Gastroesophageal sphincter (tissue), 4 donors: Measurements from ENCODE around the gene MSANTD1. TPM values are rescaled to one million over a fixed set of nuclear protein-coding genes. Genes with fewer than 3 reads are reported as not detected.

Experiments
- ATAC-seq: fragments of 150-250 bp; one replicate; pipeline ENCODE4 v1.9.1; 2016; ENCODE audit warnings: mild to moderate bottlenecking, moderate library complexity
- H3K27ac ChIP-seq, 4 donors: fragments of 200-600 bp; sonication (generic) in 3 of 4; 1 replicate in 3 of 4; 2 replicates in 1 of 4; pipeline ENCODE4 v1.5.1; 2016 to 2019
- H3K27me3 ChIP-seq: fragments of 200-600 bp; sonication (generic); one replicate; pipeline ENCODE4 v1.5.1; 2019
- H3K36me3 ChIP-seq, 2 donors: fragments of 200-600 bp; sonication (generic); one replicate each; pipeline ENCODE4 v1.5.1; 2019; ENCODE audit warnings: control low read depth in 1 of 2
- H3K4me1 ChIP-seq, 3 donors: fragments of 200-600 bp; sonication (generic); 1 replicate in 2 of 3; 2 replicates in 1 of 3; pipeline ENCODE4 v1.5.1; 2016 to 2019; ENCODE audit warnings: control low read depth in 2 of 3
- H3K4me3 ChIP-seq, 2 donors: fragments of 200-600 bp; sonication (generic); one replicate each; pipeline ENCODE4 v1.5.1; 2019; ENCODE audit warnings: mild to moderate bottlenecking in 1 of 2, moderate library complexity in 1 of 2
- H3K9me3 ChIP-seq, 3 donors: fragments of 200-600 bp; sonication (generic); one replicate each; pipeline ENCODE4 v1.5.1; 2017 to 2019; ENCODE audit warnings: control low read depth in 2 of 3
- EP300 ChIP-seq: sonication (generic); formaldehyde crosslinking; IDR thresholded peaks from one replicate; pipeline ENCODE4 v1.6.1; 2017; ENCODE audit warnings: antibody characterized with exemption, mild to moderate bottlenecking
- POLR2A ChIP-seq, 2 donors: fragments of 450-650 bp; IDR thresholded peaks; one replicate each; pipeline ENCODE4 v1.6.1; 2017; ENCODE audit warnings: antibody characterized with exemption in 2 of 2, mild to moderate bottlenecking in 2 of 2, moderate library complexity in 1 of 2
- POLR2AphosphoS5 ChIP-seq: sonication (generic); formaldehyde crosslinking; IDR thresholded peaks from one replicate; pipeline ENCODE4 v1.6.1; 2017; ENCODE audit warnings: antibody characterized with exemption
- WGBS, 2 donors: methylation state at CpG; one replicate each; pipeline ENCODE4 v1.1.5; 2018; ENCODE audit warnings: low coverage in 1 of 2; 5-methylcytosine and 5-hydroxymethylcytosine counted together
- total RNA-seq, 4 donors: library from RNA; depleted of rRNA; stranded (reverse); fragments of >200 nt; gene quantifications; one replicate each; pipeline ENCODE4 v1.1.0, GENCODE V29; 2016
- TF ChIP-seq, protein P1 (sequence below), 4 experiments: fragments of 200-600 bp in 2 of 4; fragments of 450-650 bp in 2 of 4; sonication (generic) in 1 of 4; IDR thresholded peaks; one replicate each; pipeline ENCODE4 v1.5.1; 2017 to 2019; ENCODE audit warnings: antibody characterized with exemption in 4 of 4, mild to moderate bottlenecking in 2 of 4, moderate library complexity in 2 of 4

The MSANTD1 gene
- total RNA-seq, 4 donors from 2014 or later = 0.78 to 6.9 (median 1.5) TPM; not detected in 1

DNA sequence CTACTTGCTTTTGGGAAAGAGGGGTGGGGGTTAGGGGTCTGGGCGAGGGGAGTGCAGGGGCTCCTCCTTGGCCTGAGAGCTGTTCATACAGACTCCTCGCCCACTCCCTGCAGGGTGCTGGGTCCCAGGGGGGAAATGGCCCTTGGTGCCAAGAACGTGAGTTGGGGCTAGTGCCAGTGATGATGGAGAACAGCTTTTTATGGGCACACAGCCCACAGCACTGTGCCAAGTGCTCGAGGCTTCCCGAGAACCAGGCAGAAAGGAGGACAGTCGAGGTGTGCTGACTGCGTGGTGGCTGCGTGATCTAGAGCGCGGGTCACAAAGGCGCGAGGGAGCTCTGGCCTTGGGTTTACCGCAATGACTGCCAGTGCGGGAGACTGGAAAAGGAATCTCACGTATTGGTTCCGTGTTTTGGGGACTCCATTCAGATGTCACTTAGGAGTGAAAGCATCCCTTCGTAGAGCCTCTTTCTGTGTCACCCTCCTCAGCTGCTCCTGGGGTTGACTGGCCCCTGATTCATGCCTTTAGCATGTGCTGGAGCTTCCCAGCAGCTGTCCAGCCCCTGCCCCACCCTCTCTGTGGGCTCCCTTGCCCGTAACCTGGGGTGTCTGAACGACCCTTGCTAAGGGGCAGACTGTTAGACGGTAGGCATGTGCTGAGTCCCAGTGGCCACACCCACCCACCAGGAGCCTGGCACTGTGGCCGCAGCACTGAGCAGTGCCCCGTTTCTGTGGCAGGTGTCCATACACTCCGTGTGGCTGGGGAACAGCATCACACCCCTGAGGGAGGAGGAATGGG lies 20.9 kb upstream of the MSANTD1 start:
- Histone ChIP-seq H3K27me3 (no peaks in the 10 kb centered on the region), H3K36me3 (peaks cover 0 to 94% of the 10 kb centered on the region in 2 donors), H3K4me1 (peaks cover 0 to 21% (median 0%) of the 10 kb centered on the region in 3 donors), H3K27ac (no peak overlapping the region), H3K9me3 (no peaks in the 10 kb centered on the region), H3K4me3 (no peak overlapping the region)
- 71 to 80% methylated on average over 5 to 10 of the region's 23 CpGs for WGBS, 2 donors
- no peak for ATAC-seq
- TF ChIP-seq POLR2A (IDR thresholded peaks at IDR 0.05) = no peak
- no peak for TF ChIP-seq EP300
- TF ChIP-seq, protein P1, sequence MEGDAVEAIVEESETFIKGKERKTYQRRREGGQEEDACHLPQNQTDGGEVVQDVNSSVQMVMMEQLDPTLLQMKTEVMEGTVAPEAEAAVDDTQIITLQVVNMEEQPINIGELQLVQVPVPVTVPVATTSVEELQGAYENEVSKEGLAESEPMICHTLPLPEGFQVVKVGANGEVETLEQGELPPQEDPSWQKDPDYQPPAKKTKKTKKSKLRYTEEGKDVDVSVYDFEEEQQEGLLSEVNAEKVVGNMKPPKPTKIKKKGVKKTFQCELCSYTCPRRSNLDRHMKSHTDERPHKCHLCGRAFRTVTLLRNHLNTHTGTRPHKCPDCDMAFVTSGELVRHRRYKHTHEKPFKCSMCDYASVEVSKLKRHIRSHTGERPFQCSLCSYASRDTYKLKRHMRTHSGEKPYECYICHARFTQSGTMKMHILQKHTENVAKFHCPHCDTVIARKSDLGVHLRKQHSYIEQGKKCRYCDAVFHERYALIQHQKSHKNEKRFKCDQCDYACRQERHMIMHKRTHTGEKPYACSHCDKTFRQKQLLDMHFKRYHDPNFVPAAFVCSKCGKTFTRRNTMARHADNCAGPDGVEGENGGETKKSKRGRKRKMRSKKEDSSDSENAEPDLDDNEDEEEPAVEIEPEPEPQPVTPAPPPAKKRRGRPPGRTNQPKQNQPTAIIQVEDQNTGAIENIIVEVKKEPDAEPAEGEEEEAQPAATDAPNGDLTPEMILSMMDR (IDR thresholded peaks at IDR 0.05) = no peak
- no peak for TF ChIP-seq POLR2AphosphoS5

DNA sequence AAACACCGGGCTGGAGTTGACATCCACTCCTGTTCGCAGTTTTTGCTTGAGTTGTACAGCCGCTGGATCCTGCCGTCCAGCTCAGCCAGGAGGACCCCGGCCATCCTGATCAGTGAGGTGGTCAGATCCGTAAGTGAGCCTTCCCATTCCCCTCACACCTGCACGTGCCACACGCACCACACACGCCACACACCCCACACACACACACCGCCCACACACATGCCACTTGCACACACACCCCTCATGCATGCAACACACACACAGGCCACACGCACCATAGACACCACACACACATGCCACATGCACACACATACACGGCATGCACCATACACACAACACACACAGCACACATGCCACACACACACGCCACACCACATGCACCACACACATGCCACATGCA lies 20.1 kb upstream of the MSANTD1 start:
- peaks cover 0 to 94% of the 10 kb centered on the region in 2 donors for H3K36me3 ChIP-seq
- ATAC-seq = no peak
- no peak overlapping the region for H3K4me3 ChIP-seq
- H3K27me3 ChIP-seq = no peaks in the 10 kb centered on the region
- TF ChIP-seq POLR2A (IDR thresholded peaks at IDR 0.05) = no peak
- TF ChIP-seq, protein P1 (IDR thresholded peaks at IDR 0.05) = no peak
- H3K9me3 ChIP-seq = no peaks in the 10 kb centered on the region
- H3K4me1 ChIP-seq = peaks cover 0 to 21% (median 0%) of the 10 kb centered on the region in 3 donors
- WGBS, 2 donors = 78 to 81% methylated on average over 2 to 9 of the region's 13 CpGs
- no peak overlapping the region for H3K27ac ChIP-seq

DNA sequence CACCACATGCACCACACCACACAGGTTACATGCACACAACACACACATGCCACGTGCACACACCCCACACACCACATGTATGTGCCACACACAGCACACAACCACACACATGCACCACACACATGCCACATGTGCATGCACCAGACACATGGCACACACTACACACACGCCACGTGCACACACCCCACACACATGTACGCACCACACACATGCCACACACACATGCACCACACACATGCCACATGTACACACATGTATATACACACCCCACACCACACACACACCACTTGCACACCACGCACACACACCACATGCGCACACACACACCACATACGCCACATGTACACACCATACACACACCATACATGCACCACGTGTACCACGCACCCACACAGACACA lies 19.6 kb upstream of the MSANTD1 start:
- no peaks in the 10 kb centered on the region for H3K27me3 ChIP-seq
- peaks cover 0 to 21% (median 0%) of the 10 kb centered on the region in 3 donors for H3K4me1 ChIP-seq
- TF ChIP-seq POLR2A (IDR thresholded peaks at IDR 0.05) (no peak), EP300 (no peak), POLR2AphosphoS5 (no peak)
- TF ChIP-seq, protein P1 (IDR thresholded peaks at IDR 0.05) = no peak
- 92 to 93% methylated on average over 8 to 9 of the region's 9 CpGs for WGBS, 2 donors
- H3K27ac ChIP-seq = no peak overlapping the region
- no peak for ATAC-seq
- no peaks in the 10 kb centered on the region for H3K9me3 ChIP-seq
- peaks cover 0 to 94% of the 10 kb centered on the region in 2 donors for H3K36me3 ChIP-seq
- no peak overlapping the region for H3K4me3 ChIP-seq

DNA sequence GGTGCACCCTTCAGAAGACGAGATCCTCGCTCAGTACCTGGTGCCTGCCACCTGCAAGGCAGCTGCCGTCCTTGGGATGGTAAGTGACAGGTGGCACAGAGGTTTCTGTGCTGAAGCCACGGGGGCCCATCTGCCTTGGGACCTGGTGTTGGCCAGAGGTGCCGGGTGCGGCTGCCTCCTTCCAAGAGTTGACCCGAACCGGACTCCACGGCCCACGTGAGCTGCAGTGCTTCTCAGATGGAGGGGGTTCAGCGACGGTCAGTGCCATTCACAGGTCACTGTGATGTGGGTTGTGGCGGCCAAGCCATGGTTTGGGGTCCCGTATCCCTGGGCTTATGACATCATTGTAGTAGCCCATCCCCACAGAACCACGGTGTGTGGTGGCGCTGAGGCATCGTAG lies 19.0 kb upstream of the MSANTD1 start:
- H3K27ac ChIP-seq = no peak overlapping the region
- TF ChIP-seq EP300 = no peak
- TF ChIP-seq, protein P1 (IDR thresholded peaks at IDR 0.05) = no peak
- TF ChIP-seq POLR2AphosphoS5 = no peak
- TF ChIP-seq POLR2A (IDR thresholded peaks at IDR 0.05) = no peak
- peaks cover 0 to 94% of the 10 kb centered on the region in 2 donors for H3K36me3 ChIP-seq
- H3K4me1 ChIP-seq = peaks cover 0 to 21% (median 0%) of the 10 kb centered on the region in 3 donors
- no peak overlapping the region for H3K4me3 ChIP-seq
- no peaks in the 10 kb centered on the region for H3K9me3 ChIP-seq
- no peak for ATAC-seq
- H3K27me3 ChIP-seq = no peaks in the 10 kb centered on the region
- 93 to 97% methylated on average over 3 to 4 of the region's 17 CpGs for WGBS, 2 donors

DNA sequence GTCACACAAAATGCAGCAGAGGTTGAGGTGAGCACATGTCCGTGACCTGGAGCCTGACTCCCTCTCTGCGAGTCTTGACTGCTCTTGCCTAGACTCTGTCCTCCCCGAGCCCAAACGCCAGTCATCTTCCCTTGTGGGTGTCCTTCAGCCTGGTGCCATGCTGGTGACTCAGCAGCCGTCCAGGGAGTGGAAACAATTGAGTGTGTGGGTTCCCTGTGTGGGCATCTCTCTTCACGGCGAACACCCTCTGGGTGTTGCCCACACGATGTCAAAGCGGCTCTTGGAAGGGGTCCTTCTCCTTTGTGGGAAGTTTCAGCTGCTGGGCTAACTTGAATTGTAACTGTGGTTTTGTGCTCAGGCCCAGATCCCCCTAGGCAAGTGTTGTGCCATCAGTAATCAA lies 17.5 kb upstream of the MSANTD1 start:
- Histone ChIP-seq H3K4me3 (no peak overlapping the region), H3K36me3 (peaks cover 0 to 94% of the 10 kb centered on the region in 2 donors), H3K27me3 (no peaks in the 10 kb centered on the region), H3K27ac (no peak overlapping the region), H3K4me1 (peaks cover 0 to 15% (median 0%) of the 10 kb centered on the region in 3 donors), H3K9me3 (no peaks in the 10 kb centered on the region)
- TF ChIP-seq POLR2AphosphoS5 (no peak), POLR2A (IDR thresholded peaks at IDR 0.05) (no peak), EP300 (no peak)
- TF ChIP-seq, protein P1 (IDR thresholded peaks at IDR 0.05) = no peak
- ATAC-seq = no peak
- WGBS, 2 donors = no CpG with 5 or more reads among the region's 9 CpGs
